ENCODE measurements around the gene MMP15.
A peak's percentile ranks its signal among the peaks of the same experiment; 100 is the strongest.

- TF ChIP-seq CTCF (IDR thresholded peaks at IDR 0.05) (no peak), POLR2A (IDR thresholded peaks at IDR 0.05) (peak in 1 of 2 donors; percentile 40)
Observed at GRCh38 chr16:58027161-58027915, 1.8 kb downstream of the MMP15 start.

All from heart left ventricle (tissue), 13 donors.